SK-N-SH treated with all-trans-retinoic acid at 6 μM for 48 hours (cell line): ENCODE measurements around the gene CBR1.

Experiments used
- ATAC-seq: fragments of 200-7000 bp; cut with Tn5 transposase; 3 replicates; pipeline ENCODE4 v1.9.1; 2020; ENCODE audit warnings: mild to moderate bottlenecking, moderate library complexity
- ARNTL ChIP-seq: fragments of 450-650 bp; formaldehyde crosslinking; IDR thresholded peaks from 2 replicates; pipeline ENCODE4 v1.5.0; 2020; ENCODE audit warnings: low read depth, mild to moderate bottlenecking, moderate library complexity, borderline replicate concordance
- BACH2 ChIP-seq: fragments of 250-450 bp; sonication (Bioruptor Pico); IDR thresholded peaks from 2 replicates; pipeline ENCODE4 v1.9.0; 2021; ENCODE audit warnings: mild to moderate bottlenecking, borderline replicate concordance
- CSDC2 ChIP-seq: fragments of 250-450 bp; sonication (Bioruptor Pico); IDR thresholded peaks from 2 replicates; pipeline ENCODE4 v1.5.0; 2020; ENCODE audit warnings: mild to moderate bottlenecking, moderate library complexity
- ESRRG ChIP-seq: fragments of 250-450 bp; sonication (Bioruptor Pico); IDR thresholded peaks from 2 replicates; pipeline ENCODE4 v1.6.1; 2021; ENCODE audit warnings: mild to moderate bottlenecking
- GLIS3 ChIP-seq: fragments of 250-450 bp; sonication (Bioruptor Pico); IDR thresholded peaks from 2 replicates; pipeline ENCODE4 v1.5.0; 2020; ENCODE audit warnings: mild to moderate bottlenecking, moderate library complexity
- ISL1 ChIP-seq: fragments of 250-450 bp; sonication (Bioruptor Pico); IDR thresholded peaks from 2 replicates; pipeline ENCODE4 v2.1.2; 2022; ENCODE audit warnings: mild to moderate bottlenecking, moderate library complexity
- OSR1 ChIP-seq: fragments of 250-450 bp; sonication (Bioruptor Pico); IDR thresholded peaks from 2 replicates; pipeline ENCODE4 v1.8.0; 2022; ENCODE audit warnings: moderate library complexity, mild to moderate bottlenecking, inconsistent platforms
- RARB ChIP-seq: fragments of 250-450 bp; sonication (Bioruptor Pico); IDR thresholded peaks from 2 replicates; pipeline ENCODE4 v1.8.0; 2021; ENCODE audit warnings: mild to moderate bottlenecking, moderate library complexity
- SNAI2 ChIP-seq: fragments of 250-450 bp; sonication (Bioruptor Pico); IDR thresholded peaks from 2 replicates; pipeline ENCODE4 v1.5.0; 2020; ENCODE audit warnings: mild to moderate bottlenecking, moderate library complexity
- TCF4 ChIP-seq: fragments of 250-450 bp; sonication (Bioruptor Pico); IDR thresholded peaks from 2 replicates; pipeline ENCODE4 v1.8.0; 2021; ENCODE audit warnings: mild to moderate bottlenecking, moderate library complexity, borderline replicate concordance
- TOX ChIP-seq: fragments of 250-450 bp; sonication (Bioruptor Pico); IDR thresholded peaks from 2 replicates; pipeline ENCODE4 v1.8.0; 2021; ENCODE audit warnings: mild to moderate bottlenecking, moderate library complexity, borderline replicate concordance
- ZFP3 ChIP-seq: fragments of 250-450 bp; sonication (Bioruptor Pico); IDR thresholded peaks from 2 replicates; pipeline ENCODE4 v1.5.0; 2020; ENCODE audit warnings: mild to moderate bottlenecking, moderate library complexity
- ZFP30 ChIP-seq: fragments of 450-650 bp; formaldehyde crosslinking; IDR thresholded peaks from 2 replicates; pipeline ENCODE4 v1.5.0; 2022; ENCODE audit warnings: mild to moderate bottlenecking, moderate library complexity
- ZNF70 ChIP-seq: fragments of 450-650 bp; formaldehyde crosslinking; IDR thresholded peaks from 2 replicates; pipeline ENCODE4 v1.5.0; 2020; ENCODE audit warnings: mild to moderate bottlenecking, moderate library complexity
- ZNF8 ChIP-seq: fragments of 450-650 bp; formaldehyde crosslinking; IDR thresholded peaks from 2 replicates; pipeline ENCODE4 v1.5.0; 2020; ENCODE audit warnings: mild to moderate bottlenecking, moderate library complexity
- TF ChIP-seq, protein P1 (sequence below): fragments of 250-450 bp; sonication (Bioruptor Pico); IDR thresholded peaks from 2 replicates; pipeline ENCODE4 v1.5.1; 2020; ENCODE audit warnings: low read depth, mild to moderate bottlenecking, moderate library complexity
- TF ChIP-seq, protein P2 (sequence below): fragments of 250-450 bp; sonication (Bioruptor Pico); IDR thresholded peaks from 2 replicates; pipeline ENCODE4 v1.8.0; 2020; ENCODE audit warnings: mild to moderate bottlenecking, moderate library complexity, borderline replicate concordance
- TF ChIP-seq, protein P3 (sequence below): fragments of 250-450 bp; sonication (Bioruptor Pico); IDR thresholded peaks from 2 replicates; pipeline ENCODE4 v1.5.0; 2020; ENCODE audit warnings: mild to moderate bottlenecking, moderate library complexity
- TF ChIP-seq, protein P4 (sequence below): fragments of 250-450 bp; sonication (Bioruptor Pico); IDR thresholded peaks from 2 replicates; pipeline ENCODE4 v1.5.1; 2021; ENCODE audit warnings: mild to moderate bottlenecking, moderate library complexity

CBR1 gene

DNA sequence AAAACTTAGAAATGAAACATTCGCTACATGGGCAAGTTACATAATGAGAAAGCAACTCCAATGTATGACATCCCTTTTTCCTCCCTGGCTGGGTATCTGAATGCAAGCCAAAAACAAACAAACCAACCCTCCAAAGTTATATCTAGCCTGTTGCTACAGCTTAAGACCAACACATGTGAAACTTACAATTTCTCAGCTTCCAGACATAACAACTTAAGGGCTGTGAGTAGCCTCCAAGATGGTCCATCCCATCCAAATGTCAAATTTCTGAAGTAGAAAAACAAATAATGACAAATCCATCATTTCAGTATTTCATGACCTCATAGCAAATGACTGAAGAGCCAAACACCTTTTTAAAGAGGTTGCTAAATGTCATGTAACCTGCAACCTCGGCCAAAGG is 29.4 kb upstream of the CBR1 start (continued):
- TF ChIP-seq, protein P1, sequence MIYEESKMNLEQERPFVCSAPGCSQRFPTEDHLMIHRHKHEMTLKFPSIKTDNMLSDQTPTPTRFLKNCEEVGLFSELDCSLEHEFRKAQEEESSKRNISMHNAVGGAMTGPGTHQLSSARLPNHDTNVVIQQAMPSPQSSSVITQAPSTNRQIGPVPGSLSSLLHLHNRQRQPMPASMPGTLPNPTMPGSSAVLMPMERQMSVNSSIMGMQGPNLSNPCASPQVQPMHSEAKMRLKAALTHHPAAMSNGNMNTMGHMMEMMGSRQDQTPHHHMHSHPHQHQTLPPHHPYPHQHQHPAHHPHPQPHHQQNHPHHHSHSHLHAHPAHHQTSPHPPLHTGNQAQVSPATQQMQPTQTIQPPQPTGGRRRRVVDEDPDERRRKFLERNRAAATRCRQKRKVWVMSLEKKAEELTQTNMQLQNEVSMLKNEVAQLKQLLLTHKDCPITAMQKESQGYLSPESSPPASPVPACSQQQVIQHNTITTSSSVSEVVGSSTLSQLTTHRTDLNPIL (CRISPR knock-in tag), result no peak
- TF ChIP-seq ZNF8 (CRISPR knock-in tag), result no peak
- no peak for TF ChIP-seq GLIS3
- no peak for TF ChIP-seq RARB (CRISPR knock-in tag)

DNA sequence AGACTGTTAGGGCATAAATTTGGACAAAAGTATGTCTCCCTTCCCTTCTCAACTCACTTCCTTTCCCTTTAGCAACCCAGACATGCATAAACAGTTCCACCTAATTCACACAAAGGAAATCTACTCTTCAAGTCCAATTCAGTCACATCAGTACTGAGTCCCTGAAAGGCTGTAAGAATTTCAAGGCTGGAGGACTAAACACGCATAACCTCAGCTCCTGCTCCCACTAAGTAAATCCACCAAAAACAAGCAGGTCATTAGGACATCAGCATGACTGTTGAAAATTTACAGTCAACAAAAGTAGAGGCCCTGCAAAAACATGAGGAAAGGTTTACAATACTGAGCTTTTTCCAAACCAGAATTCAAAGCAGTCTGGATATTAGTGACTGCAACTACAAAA is 27.9 kb upstream of the CBR1 start:
- ATAC-seq, result no peak
- TF ChIP-seq ZFP30 (CRISPR knock-in tag), result no peak
- TF ChIP-seq ISL1 (CRISPR knock-in tag), result no peak
- no peak for TF ChIP-seq BACH2 (CRISPR knock-in tag)
- TF ChIP-seq, protein P1 (CRISPR knock-in tag), result no peak
- no peak for TF ChIP-seq TCF4 (CRISPR knock-in tag)
- no peak for TF ChIP-seq ZFP3 (CRISPR knock-in tag)
- TF ChIP-seq, protein P2, sequence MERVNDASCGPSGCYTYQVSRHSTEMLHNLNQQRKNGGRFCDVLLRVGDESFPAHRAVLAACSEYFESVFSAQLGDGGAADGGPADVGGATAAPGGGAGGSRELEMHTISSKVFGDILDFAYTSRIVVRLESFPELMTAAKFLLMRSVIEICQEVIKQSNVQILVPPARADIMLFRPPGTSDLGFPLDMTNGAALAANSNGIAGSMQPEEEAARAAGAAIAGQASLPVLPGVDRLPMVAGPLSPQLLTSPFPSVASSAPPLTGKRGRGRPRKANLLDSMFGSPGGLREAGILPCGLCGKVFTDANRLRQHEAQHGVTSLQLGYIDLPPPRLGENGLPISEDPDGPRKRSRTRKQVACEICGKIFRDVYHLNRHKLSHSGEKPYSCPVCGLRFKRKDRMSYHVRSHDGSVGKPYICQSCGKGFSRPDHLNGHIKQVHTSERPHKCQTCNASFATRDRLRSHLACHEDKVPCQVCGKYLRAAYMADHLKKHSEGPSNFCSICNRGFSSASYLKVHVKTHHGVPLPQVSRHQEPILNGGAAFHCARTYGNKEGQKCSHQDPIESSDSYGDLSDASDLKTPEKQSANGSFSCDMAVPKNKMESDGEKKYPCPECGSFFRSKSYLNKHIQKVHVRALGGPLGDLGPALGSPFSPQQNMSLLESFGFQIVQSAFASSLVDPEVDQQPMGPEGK (CRISPR knock-in tag), result no peak
- TF ChIP-seq OSR1 (CRISPR knock-in tag), result no peak
- TF ChIP-seq TOX (CRISPR knock-in tag), result no peak
- TF ChIP-seq ZNF8 (CRISPR knock-in tag), result no peak
- TF ChIP-seq ESRRG, result no peak
- TF ChIP-seq, all 23 proteins: peak for 0

DNA sequence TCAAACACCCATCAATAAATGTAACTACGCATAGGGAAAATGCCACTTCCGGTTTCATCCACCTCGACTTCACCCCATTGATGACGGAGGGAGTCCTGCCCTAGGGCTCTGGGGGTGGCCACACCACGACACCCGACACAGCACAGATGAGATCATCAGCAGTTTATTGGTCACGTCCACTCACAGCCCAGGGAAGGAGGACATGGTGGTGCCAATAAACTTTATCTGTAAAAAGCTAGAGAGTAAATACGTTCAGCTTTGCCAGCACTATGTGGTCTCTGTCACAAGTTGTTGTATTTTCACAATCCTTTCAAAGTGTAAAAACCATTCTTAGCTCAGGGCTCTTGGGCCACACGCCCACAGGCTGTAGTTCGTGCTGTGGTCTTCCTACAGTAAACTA is 25.8 kb upstream of the CBR1 start:
- TF ChIP-seq ISL1 (CRISPR knock-in tag) (no peak), ZNF70 (CRISPR knock-in tag) (no peak), TCF4 (CRISPR knock-in tag) (no peak), ZFP30 (CRISPR knock-in tag) (no peak), RARB (CRISPR knock-in tag) (no peak), ARNTL (CRISPR knock-in tag) (no peak), ZNF8 (CRISPR knock-in tag) (no peak), TOX (CRISPR knock-in tag) (no peak)
- TF ChIP-seq, protein P3, sequence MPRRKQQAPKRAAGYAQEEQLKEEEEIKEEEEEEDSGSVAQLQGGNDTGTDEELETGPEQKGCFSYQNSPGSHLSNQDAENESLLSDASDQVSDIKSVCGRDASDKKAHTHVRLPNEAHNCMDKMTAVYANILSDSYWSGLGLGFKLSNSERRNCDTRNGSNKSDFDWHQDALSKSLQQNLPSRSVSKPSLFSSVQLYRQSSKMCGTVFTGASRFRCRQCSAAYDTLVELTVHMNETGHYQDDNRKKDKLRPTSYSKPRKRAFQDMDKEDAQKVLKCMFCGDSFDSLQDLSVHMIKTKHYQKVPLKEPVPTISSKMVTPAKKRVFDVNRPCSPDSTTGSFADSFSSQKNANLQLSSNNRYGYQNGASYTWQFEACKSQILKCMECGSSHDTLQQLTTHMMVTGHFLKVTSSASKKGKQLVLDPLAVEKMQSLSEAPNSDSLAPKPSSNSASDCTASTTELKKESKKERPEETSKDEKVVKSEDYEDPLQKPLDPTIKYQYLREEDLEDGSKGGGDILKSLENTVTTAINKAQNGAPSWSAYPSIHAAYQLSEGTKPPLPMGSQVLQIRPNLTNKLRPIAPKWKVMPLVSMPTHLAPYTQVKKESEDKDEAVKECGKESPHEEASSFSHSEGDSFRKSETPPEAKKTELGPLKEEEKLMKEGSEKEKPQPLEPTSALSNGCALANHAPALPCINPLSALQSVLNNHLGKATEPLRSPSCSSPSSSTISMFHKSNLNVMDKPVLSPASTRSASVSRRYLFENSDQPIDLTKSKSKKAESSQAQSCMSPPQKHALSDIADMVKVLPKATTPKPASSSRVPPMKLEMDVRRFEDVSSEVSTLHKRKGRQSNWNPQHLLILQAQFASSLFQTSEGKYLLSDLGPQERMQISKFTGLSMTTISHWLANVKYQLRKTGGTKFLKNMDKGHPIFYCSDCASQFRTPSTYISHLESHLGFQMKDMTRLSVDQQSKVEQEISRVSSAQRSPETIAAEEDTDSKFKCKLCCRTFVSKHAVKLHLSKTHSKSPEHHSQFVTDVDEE (CRISPR knock-in tag), result no peak
- no peak for ATAC-seq

DNA sequence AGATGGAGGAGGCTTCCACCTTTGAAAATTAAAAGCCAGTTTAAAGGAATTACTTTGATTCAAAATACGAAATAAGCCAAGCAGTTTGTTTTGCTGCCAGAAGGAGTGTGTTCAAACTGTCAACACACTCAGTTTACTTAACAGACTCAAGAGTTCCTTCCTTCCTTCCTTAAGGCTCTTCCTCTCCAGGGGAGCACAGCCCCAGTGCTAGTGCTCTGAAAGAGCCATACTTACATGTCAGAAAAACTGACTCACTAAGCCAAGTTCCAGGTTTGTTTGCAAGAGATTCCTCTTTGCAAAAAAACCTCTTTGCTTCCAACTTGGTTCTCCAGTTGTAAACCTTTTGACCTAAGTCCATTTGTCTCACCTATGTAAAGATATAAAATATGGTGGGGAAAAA is 23.8 kb upstream of the CBR1 start:
- TF ChIP-seq CSDC2 (CRISPR knock-in tag) (no peak), ZFP3 (CRISPR knock-in tag) (no peak), RARB (CRISPR knock-in tag) (no peak), GLIS3 (no peak), ZNF8 (CRISPR knock-in tag) (no peak), ESRRG (no peak), TCF4 (CRISPR knock-in tag) (no peak), ARNTL (CRISPR knock-in tag) (no peak), ISL1 (CRISPR knock-in tag) (no peak), ZFP30 (CRISPR knock-in tag) (no peak), TOX (CRISPR knock-in tag) (no peak), SNAI2 (CRISPR knock-in tag) (no peak)
- TF ChIP-seq, protein P4, sequence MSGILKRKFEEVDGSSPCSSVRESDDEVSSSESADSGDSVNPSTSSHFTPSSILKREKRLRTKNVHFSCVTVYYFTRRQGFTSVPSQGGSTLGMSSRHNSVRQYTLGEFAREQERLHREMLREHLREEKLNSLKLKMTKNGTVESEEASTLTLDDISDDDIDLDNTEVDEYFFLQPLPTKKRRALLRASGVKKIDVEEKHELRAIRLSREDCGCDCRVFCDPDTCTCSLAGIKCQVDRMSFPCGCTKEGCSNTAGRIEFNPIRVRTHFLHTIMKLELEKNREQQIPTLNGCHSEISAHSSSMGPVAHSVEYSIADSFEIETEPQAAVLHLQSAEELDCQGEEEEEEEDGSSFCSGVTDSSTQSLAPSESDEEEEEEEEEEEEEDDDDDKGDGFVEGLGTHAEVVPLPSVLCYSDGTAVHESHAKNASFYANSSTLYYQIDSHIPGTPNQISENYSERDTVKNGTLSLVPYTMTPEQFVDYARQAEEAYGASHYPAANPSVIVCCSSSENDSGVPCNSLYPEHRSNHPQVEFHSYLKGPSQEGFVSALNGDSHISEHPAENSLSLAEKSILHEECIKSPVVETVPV (CRISPR knock-in tag), result no peak
- TF ChIP-seq, protein P2 (CRISPR knock-in tag), result no peak
- TF ChIP-seq, protein P1 (CRISPR knock-in tag), result no peak
- ATAC-seq, result no peak
